Measurements from ENCODE around the gene MUC16.

DNA sequence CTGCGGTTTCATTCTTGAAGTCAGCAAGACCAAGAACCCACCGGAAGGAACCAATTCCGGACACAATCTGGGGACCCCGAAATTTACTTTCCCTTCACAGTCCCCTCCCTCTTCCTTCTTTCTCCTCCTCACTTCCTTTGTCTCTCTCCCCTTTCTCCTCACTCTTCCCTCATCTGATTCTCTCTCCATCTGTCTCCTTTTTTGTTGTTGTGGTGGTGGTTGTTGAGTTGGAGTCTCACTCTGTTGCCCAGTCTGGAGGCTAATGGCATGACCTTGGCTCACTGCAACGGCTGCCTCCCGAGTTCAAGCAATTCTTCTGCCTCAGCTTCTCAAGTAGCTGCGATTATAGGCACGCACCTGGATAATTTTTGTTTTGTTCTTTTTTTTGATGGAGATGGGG, 44.0 kb upstream of the MUC16 start:
- TF ChIP-seq CEBPB (IDR thresholded peaks at IDR 0.05) (no peak), REST (IDR thresholded peaks at IDR 0.05; ENCODE audit: low read depth) (no peak), YY1 (IDR thresholded peaks at IDR 0.05; ENCODE audit: low read depth) (no peak), EGR1 (IDR thresholded peaks at IDR 0.05) (no peak), TAF1 (IDR thresholded peaks at IDR 0.05; ENCODE audit: low read depth) (no peak), FOXM1 (IDR thresholded peaks at IDR 0.05; ENCODE audit: borderline replicate concordance, low read depth) (no peak), RAD21 (IDR thresholded peaks at IDR 0.05; ENCODE audit: low read depth) (no peak), EP300 (IDR thresholded peaks at IDR 0.05; ENCODE audit: borderline replicate concordance) (no peak)
